ENCODE measurements around the gene MTARC1. TPM values are rescaled to one million over a fixed set of nuclear protein-coding genes. Genes with fewer than 3 reads are reported as not detected.

Gene MTARC1
- total and polyA plus RNA-seq, 9 donors = 3.3 to 9.3 (median 4.3) TPM

GRCh38 chr1:220785166-220786056 is 1.3 kb upstream of the MTARC1 start:
- Histone ChIP-seq H3K36me3 (ENCODE audit: control insufficient read depth, insufficient read depth, low read length) (peaks cover 13% of the 10 kb centered on the region), H3K4me1 (ENCODE audit: control insufficient read depth, insufficient read depth, low read length) (peaks cover 14% of the 10 kb centered on the region), H3K4me3 (ENCODE audit: low read length) (no peak overlapping the region), H3K9me3 (replicated peaks; ENCODE audit: control insufficient read depth, low read depth, low read length) (no peaks in the 10 kb centered on the region), H3K27me3 (ENCODE audit: control insufficient read depth, insufficient read depth, low read length) (peaks cover 5% of the 10 kb centered on the region), H3K27ac (ENCODE audit: low read length) (no peak overlapping the region)
- DNase-seq = no peak
- WGBS (ENCODE audit: insufficient coverage) = 88% methylated on average over 10 of the region's 11 CpGs

GRCh38 chr1:220786057-220786336 is 716 bp upstream of the MTARC1 start:
- peaks cover 14% of the 10 kb centered on the region for H3K4me1 ChIP-seq (ENCODE audit: control insufficient read depth, insufficient read depth, low read length)
- peaks cover 13% of the 10 kb centered on the region for H3K36me3 ChIP-seq (ENCODE audit: control insufficient read depth, insufficient read depth, low read length)
- H3K9me3 ChIP-seq (replicated peaks; ENCODE audit: control insufficient read depth, low read depth, low read length) = no peaks in the 10 kb centered on the region
- WGBS (ENCODE audit: insufficient coverage) = 41% methylated on average over 7 of the region's 13 CpGs
- no peak for DNase-seq
- H3K4me3 ChIP-seq (ENCODE audit: low read length) = peak overlapping the region; percentile 54
- peaks cover 5% of the 10 kb centered on the region for H3K27me3 ChIP-seq (ENCODE audit: control insufficient read depth, insufficient read depth, low read length)
- H3K27ac ChIP-seq (ENCODE audit: low read length) = no peak overlapping the region

- Histone ChIP-seq H3K4me3 (ENCODE audit: low read length) (peak overlapping the region; percentile 54), H3K36me3 (ENCODE audit: control insufficient read depth, insufficient read depth, low read length) (peaks cover 10% of the 10 kb centered on the region), H3K4me1 (ENCODE audit: control insufficient read depth, insufficient read depth, low read length) (peaks cover 14% of the 10 kb centered on the region), H3K27ac (ENCODE audit: low read length) (no peak overlapping the region), H3K9me3 (replicated peaks; ENCODE audit: control insufficient read depth, low read depth, low read length) (no peaks in the 10 kb centered on the region), H3K27me3 (ENCODE audit: control insufficient read depth, insufficient read depth, low read length) (peaks cover 5% of the 10 kb centered on the region)
- no peak for DNase-seq
- WGBS (ENCODE audit: insufficient coverage) = 3% methylated on average over 21 of the region's 32 CpGs
Observed at GRCh38 chr1:220787069-220787619, 431 bp downstream of the MTARC1 start.

- Histone ChIP-seq H3K27ac (ENCODE audit: low read length) (no peak overlapping the region), H3K4me3 (ENCODE audit: low read length) (no peak overlapping the region), H3K4me1 (ENCODE audit: control insufficient read depth, insufficient read depth, low read length) (peaks cover 14% of the 10 kb centered on the region), H3K27me3 (ENCODE audit: control insufficient read depth, insufficient read depth, low read length) (peaks cover 5% of the 10 kb centered on the region), H3K36me3 (ENCODE audit: control insufficient read depth, insufficient read depth, low read length) (peaks cover 2% of the 10 kb centered on the region), H3K9me3 (replicated peaks; ENCODE audit: control insufficient read depth, low read depth, low read length) (no peaks in the 10 kb centered on the region)
- WGBS (ENCODE audit: insufficient coverage) = 82% methylated on average over 4 of the region's 7 CpGs
- DNase-seq = no peak
Observed at GRCh38 chr1:220788900-220789299, 2.2 kb downstream of the MTARC1 start.

GRCh38 chr1:220789532-220790147 is 2.9 kb downstream of the MTARC1 start:
- peaks cover 14% of the 10 kb centered on the region for H3K4me1 ChIP-seq (ENCODE audit: control insufficient read depth, insufficient read depth, low read length)
- no peak overlapping the region for H3K4me3 ChIP-seq (ENCODE audit: low read length)
- H3K27me3 ChIP-seq (ENCODE audit: control insufficient read depth, insufficient read depth, low read length) = peaks cover 5% of the 10 kb centered on the region
- H3K27ac ChIP-seq (ENCODE audit: low read length) = no peak overlapping the region
- WGBS (ENCODE audit: insufficient coverage) = no CpG with 5 or more reads among the region's 2 CpGs
- H3K36me3 ChIP-seq (ENCODE audit: control insufficient read depth, insufficient read depth, low read length) = no peaks in the 10 kb centered on the region
- no peak for DNase-seq
- H3K9me3 ChIP-seq (replicated peaks; ENCODE audit: control insufficient read depth, low read depth, low read length) = no peaks in the 10 kb centered on the region

GRCh38 chr1:220791285-220791684 is 4.6 kb downstream of the MTARC1 start:
- H3K4me1 ChIP-seq (ENCODE audit: control insufficient read depth, insufficient read depth, low read length) = peaks cover 7% of the 10 kb centered on the region
- H3K4me3 ChIP-seq (ENCODE audit: low read length) = no peak overlapping the region
- H3K9me3 ChIP-seq (replicated peaks; ENCODE audit: control insufficient read depth, low read depth, low read length) = no peaks in the 10 kb centered on the region
- WGBS (ENCODE audit: insufficient coverage) = 52% methylated on average over 2 of the region's 6 CpGs
- H3K36me3 ChIP-seq (ENCODE audit: control insufficient read depth, insufficient read depth, low read length) = no peaks in the 10 kb centered on the region
- no peak overlapping the region for H3K27ac ChIP-seq (ENCODE audit: low read length)
- H3K27me3 ChIP-seq (ENCODE audit: control insufficient read depth, insufficient read depth, low read length) = peaks cover 5% of the 10 kb centered on the region
- DNase-seq = no peak

GRCh38 chr1:220791956-220792355 is 5.2 kb downstream of the MTARC1 start:
- peaks cover 5% of the 10 kb centered on the region for H3K27me3 ChIP-seq (ENCODE audit: control insufficient read depth, insufficient read depth, low read length)
- H3K4me3 ChIP-seq (ENCODE audit: low read length) = no peak overlapping the region

GRCh38 chr1:220796530-220796929 is 9.8 kb downstream of the MTARC1 start:
- Histone ChIP-seq H3K36me3 (ENCODE audit: control insufficient read depth, insufficient read depth, low read length) (peaks cover 2% of the 10 kb centered on the region), H3K4me3 (ENCODE audit: low read length) (no peak overlapping the region), H3K9me3 (replicated peaks; ENCODE audit: control insufficient read depth, low read depth, low read length) (no peaks in the 10 kb centered on the region), H3K27me3 (ENCODE audit: control insufficient read depth, insufficient read depth, low read length) (no peaks in the 10 kb centered on the region), H3K27ac (ENCODE audit: low read length) (no peak overlapping the region), H3K4me1 (ENCODE audit: control insufficient read depth, insufficient read depth, low read length) (no peaks in the 10 kb centered on the region)
- no peak for DNase-seq
- 88% methylated on average over 9 of the region's 10 CpGs for WGBS (ENCODE audit: insufficient coverage)

More at GRCh38 chr1:220791956-220792355, 5.2 kb downstream of the MTARC1 start:
- 22% methylated on average over 1 of the region's 5 CpGs for WGBS (ENCODE audit: insufficient coverage)
- H3K4me1 ChIP-seq (ENCODE audit: control insufficient read depth, insufficient read depth, low read length) = peaks cover 5% of the 10 kb centered on the region
- H3K27ac ChIP-seq (ENCODE audit: low read length) = no peak overlapping the region
- no peaks in the 10 kb centered on the region for H3K9me3 ChIP-seq (replicated peaks; ENCODE audit: control insufficient read depth, low read depth, low read length)
- no peaks in the 10 kb centered on the region for H3K36me3 ChIP-seq (ENCODE audit: control insufficient read depth, insufficient read depth, low read length)
- peak; percentile 52 for DNase-seq

- DNase-seq = no peak
- Histone ChIP-seq H3K27ac (ENCODE audit: low read length) (no peak overlapping the region), H3K4me3 (ENCODE audit: low read length) (no peak overlapping the region), H3K36me3 (ENCODE audit: control insufficient read depth, insufficient read depth, low read length) (peaks cover 2% of the 10 kb centered on the region), H3K27me3 (ENCODE audit: control insufficient read depth, insufficient read depth, low read length) (no peaks in the 10 kb centered on the region), H3K4me1 (ENCODE audit: control insufficient read depth, insufficient read depth, low read length) (no peaks in the 10 kb centered on the region), H3K9me3 (replicated peaks; ENCODE audit: control insufficient read depth, low read depth, low read length) (no peaks in the 10 kb centered on the region)
Observed at GRCh38 chr1:220797044-220797443, 10.3 kb downstream of the MTARC1 start.

GRCh38 chr1:220797553-220797952 is 10.8 kb downstream of the MTARC1 start:
- WGBS (ENCODE audit: insufficient coverage) = no CpG with 5 or more reads among the region's 3 CpGs
- Histone ChIP-seq H3K27ac (ENCODE audit: low read length) (no peak overlapping the region), H3K9me3 (replicated peaks; ENCODE audit: control insufficient read depth, low read depth, low read length) (no peaks in the 10 kb centered on the region), H3K27me3 (ENCODE audit: control insufficient read depth, insufficient read depth, low read length) (no peaks in the 10 kb centered on the region), H3K4me1 (ENCODE audit: control insufficient read depth, insufficient read depth, low read length) (no peaks in the 10 kb centered on the region), H3K36me3 (ENCODE audit: control insufficient read depth, insufficient read depth, low read length) (peaks cover 2% of the 10 kb centered on the region), H3K4me3 (ENCODE audit: low read length) (no peak overlapping the region)
- no peak for DNase-seq

All from muscle of leg (tissue), 11 donors.